Right ventricle myocardium inferior (tissue), 1 donor: Measurements from ENCODE around the gene MACIR. TPM values are rescaled to one million over a fixed set of nuclear protein-coding genes. Genes with fewer than 3 reads are reported as not detected.
A peak's percentile ranks its signal among the peaks of the same experiment; 100 is the strongest.
"Not testable (repeated sequence)": the region's sequence is repeated elsewhere in the genome, so short reads cannot be mapped to it uniquely, and the experiment has no call there.

Source experiments
- ATAC-seq: fragments of 200-7000 bp; cut with Tn5 transposase; one replicate; pipeline ENCODE4 v1.9.1; 2020; ENCODE audit warnings: mild to moderate bottlenecking, moderate library complexity
- DNase-seq: peaks from one replicate; pipeline ENCODE4 v3.0.0; 2021; ENCODE audit errors: missing footprints
- intact Hi-C: fragments of 100-400 bp; cut with DNase I; formaldehyde crosslinking; loops from one replicate; pipeline ENCODE4 v1.11.0; 2022
- long read RNA-seq: library from polyadenylated mRNA; unstranded; transcript quantifications from one replicate; pipeline ENCODE4 v2.0.0, GENCODE V29; 2021
- total RNA-seq: library from RNA; stranded (reverse); fragmentation: NEBNext Ultra II Directional; extraction: Animal tissue kit (Norgen Biotek cat#: 25700); gene quantifications from one replicate; pipeline ENCODE4 v1.2.1, GENCODE V29; 2021
- donor health status: DM: no; HTN: yes; CAD: no; lungs with severe emphysema.

Gene MACIR, protein sequence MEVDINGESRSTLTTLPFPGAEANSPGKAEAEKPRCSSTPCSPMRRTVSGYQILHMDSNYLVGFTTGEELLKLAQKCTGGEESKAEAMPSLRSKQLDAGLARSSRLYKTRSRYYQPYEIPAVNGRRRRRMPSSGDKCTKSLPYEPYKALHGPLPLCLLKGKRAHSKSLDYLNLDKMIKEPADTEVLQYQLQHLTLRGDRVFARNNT
- 4.3 TPM for total RNA-seq
- long read RNA-seq, transcript C5orf30-201 (3 exons, 3,049 nt) = major isoform, 5 of 7 reads
- long read RNA-seq, partial matches to known transcripts = 1 of 7 reads
- long read RNA-seq, other reads (novel, unspliced or antisense) = 0 of 7 reads

DNA sequence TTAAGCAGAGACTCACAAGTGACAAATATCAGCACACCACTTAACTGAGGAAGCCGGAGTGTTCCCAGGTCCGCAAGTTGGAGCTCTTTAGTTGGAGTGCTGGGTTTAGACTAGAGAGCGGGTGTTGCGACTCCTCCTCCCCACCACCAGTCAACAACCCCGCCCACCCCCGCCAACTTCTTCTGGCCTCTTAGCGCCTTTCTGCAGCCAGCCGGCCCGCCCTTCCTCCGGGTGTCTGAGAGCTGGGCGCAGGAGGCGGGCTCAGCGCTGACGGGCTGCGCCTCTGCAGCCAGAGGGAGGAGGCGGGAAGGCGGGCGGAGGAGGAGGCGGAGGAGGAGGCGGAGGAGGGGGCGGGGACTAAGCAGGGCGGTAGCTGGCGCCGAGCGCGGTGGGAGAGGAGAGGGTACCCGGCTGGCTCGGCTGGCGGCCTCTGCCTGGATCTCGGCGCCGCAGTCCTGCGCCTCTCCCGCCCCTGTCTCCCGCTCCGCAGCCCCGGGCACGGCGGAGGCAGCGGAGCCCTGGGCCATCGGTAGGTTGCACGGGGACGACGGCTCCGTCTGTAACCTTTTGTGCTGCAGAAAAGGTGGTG lies at the start of gene MACIR:
MACIR (plus strand) TSS at position 396 of the 589 bp plus-strand sequence. CDS start 17,157 bp downstream, outside the sequence.
- ATAC-seq = peak; percentile 98
- intact Hi-C loops = loop anchor here (2.0 to 10.0 kb wide), 2 partner anchors 216 to 306 kb away; partner anchors contain the start of gene NUDT12
- peak; percentile 99 for DNase-seq

DNA sequence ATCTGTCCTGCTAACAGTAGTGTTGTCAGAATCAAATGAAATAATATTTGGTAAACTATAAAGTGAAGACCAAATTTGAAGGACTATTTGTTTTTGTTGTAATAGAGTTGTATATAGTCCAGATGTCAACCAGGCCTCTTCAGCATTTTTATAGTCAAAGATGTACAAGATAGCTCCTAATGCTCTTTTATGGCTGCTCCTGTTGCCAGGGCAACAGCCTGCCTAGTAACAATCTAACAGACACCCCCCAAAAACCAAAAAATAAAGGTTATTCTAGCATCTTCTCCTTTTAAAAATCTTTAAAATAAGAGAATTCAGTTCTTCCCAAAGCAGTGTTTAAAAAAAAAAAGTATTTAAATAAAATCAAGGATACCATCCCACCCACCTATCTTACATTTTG lies 49.5 kb upstream of the MACIR start:
- intact Hi-C loops = no loop called here
- ATAC-seq = no peak
- DNase-seq = no peak

GRCh38 chr5:103210952-103211351 lies 47.6 kb upstream of the MACIR start:
- intact Hi-C loops = no loop called here
- ATAC-seq (no peak), DNase-seq (no peak)

GRCh38 chr5:103211576-103212561 lies 46.7 kb upstream of the MACIR start:
- intact Hi-C loops = no loop called here
- no peak for DNase-seq
- ATAC-seq = no peak

DNA sequence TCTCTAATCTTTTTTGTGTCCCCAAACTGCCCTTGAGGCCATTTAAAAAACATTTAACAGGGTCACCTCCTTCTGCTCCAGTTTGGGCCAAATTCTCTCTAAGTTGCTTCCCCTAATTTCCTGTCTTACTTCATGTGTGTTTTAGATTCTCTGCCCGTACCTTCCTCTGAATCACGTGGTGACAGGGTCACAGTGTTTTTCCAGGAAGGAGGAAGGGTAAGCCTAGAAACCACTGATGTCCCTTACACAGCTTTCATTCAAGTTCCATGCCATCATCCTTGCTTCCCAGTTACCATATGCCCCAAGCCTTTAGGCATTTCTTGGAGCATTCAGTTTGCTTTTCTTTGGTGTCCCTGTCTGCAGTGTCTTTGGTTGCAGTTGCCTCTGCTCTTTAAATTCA lies 42.4 kb upstream of the MACIR start:
- ATAC-seq = no peak

DNA sequence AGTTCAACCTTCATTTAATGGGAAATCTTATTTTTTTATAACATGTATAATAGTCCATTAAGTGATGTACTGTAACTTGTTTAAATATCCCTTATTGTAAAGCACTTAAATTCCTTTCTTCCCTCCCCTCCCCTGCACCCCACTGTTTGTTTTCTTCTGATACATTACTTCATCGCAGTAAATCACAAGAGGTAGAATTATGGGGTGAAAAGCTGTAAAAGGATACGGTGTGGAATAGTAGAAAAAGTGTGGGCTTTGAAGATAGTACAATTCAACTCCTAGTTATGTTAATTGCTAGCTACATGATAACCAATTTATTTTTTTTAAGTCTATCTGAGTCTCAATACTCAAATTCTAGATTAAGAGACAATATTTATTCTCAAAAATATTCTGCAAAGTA lies 41.9 kb upstream of the MACIR start:
- intact Hi-C loops = no loop called here
- ATAC-seq = no peak
- no peak for DNase-seq

More for the DNA sequence above, 42.4 kb upstream of the MACIR start:
- intact Hi-C loops = no loop called here
- no peak for DNase-seq

- intact Hi-C loops = no loop called here
- no peak for DNase-seq
- no peak for ATAC-seq
These were observed 41.5 kb upstream of the MACIR start for GRCh38 chr5:103217101-103217500.

DNA sequence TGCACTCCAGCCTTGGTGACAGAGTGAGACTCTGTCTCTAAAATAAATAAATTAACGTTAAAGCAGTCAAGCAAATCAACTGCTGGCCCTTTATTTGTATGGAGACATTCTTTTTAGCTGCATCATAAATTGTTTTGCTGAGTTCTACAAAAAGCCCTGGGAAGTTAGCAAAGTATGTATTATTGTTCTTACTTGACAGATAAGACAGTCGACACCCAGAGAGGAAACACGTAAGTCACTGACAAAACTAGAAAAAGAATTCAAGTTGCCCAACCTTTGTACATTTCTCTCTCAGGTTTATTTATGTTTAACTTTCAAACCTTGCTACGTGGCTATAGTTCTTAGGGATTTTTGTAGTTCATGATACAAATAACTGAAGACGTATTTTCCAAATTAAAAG lies 40.4 kb upstream of the MACIR start:
- intact Hi-C loops = no loop called here
- ATAC-seq (no peak), DNase-seq (no peak)

GRCh38 chr5:103219074-103219473 lies 39.5 kb upstream of the MACIR start:
- intact Hi-C loops = not testable (repeated sequence)

GRCh38 chr5:103223031-103223955 lies 35.3 kb upstream of the MACIR start:
- intact Hi-C loops = no loop called here
- ATAC-seq (no peak), DNase-seq (no peak)

More at GRCh38 chr5:103219074-103219473, 39.5 kb upstream of the MACIR start:
- DNase-seq, ATAC-seq: not testable (repeated sequence)

DNA sequence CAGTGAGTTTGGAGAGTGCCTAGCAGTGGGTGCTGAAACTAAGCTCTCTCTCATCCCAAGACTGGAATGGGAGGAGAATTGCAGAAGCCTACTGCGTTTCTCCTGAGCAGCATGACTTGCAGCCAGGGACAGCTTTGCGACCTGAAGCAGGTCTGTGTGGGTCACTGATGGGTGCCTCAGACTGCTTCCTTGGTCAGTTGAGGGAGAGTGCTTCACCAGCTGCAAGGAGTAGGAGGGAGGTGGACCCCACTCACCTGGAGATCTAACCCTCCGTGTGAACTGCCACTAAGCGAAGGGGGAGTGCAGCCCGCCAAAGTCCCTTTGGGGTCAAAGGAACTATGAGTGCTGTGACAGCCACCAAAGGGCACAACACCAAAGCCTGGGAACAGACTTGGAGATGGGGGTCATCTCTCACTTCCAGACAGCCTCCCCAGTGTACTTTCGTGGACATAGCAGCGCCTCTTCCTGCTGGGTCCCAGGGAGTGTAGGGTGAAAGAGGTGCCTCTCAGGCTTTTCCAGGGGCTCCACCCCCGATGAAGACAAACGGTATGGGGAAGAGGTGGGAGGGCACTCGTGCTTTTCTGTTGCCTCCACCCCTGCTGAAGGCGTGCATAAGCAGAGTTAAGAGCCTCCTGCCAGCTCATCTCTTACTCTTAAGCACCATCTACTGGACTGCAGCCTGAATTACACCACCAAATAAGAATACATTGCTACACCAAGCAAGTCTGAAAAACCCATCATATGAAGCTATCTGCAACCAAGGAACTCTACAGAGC lies 34.3 kb upstream of the MACIR start:
- intact Hi-C loops = no loop called here
- ATAC-seq = peak; percentile 71
- no peak for DNase-seq

DNA sequence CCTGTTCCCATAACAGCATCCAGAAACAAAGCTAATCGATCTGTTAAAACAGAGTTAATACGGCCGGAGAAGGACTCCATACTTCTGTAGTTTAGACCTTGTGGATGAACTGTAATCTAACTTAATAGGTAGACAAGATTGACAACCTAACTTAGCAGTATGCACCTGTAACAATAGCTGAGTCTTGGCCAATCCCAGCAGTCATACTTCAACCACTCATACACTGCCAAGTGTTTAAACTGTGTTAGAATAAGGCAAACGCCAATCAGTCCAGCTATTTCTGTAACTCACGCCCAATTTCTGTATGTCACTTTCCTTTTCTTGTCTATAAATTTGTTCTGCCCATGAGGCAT lies 33.7 kb upstream of the MACIR start:
- intact Hi-C loops = no loop called here
- DNase-seq (no peak), ATAC-seq (no peak)

DNA sequence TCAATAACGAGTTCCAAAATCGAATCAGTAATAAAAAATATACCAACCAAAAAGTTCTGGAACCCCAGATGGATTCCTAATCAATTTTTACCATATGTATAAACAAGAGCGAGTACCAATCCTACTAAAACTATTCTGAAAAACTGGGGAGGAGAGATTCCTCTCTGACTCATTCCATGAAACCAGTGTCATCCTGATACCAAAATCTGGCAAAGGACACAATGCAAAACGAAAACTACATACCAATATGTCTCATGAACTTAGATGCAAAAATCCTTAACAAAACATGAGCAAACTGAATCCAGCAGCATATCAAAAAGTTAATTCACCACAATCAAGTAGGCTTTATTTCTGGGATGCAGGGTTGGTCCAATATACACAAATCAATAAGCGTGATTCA lies 30.5 kb upstream of the MACIR start:
- ATAC-seq (no peak), DNase-seq (no peak)
- intact Hi-C loops = no loop called here

DNA sequence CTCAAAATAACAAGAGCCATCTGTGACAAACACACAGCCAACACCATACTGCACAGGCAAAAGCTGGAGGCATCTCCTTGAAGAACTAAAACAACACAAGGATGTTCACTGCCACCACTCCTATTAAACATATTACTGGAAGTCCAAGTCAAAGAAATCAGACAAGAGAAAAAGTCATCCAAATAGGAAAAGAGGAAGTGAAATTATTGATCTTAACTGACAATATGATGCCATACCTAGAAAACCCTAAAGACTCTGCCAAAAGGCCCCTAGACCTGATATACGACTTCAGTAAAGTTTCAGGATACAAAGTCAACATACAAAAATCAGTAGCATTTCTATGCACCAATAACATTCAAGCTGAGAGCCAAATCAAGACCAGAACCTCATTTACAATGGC lies 30.0 kb upstream of the MACIR start:
- intact Hi-C loops = no loop called here
- no peak for DNase-seq
- no peak for ATAC-seq

- intact Hi-C loops = loop anchor here (1.0 kb wide), 1 partner anchor 243 kb away; no protein-coding TSS in a partner anchor
- ATAC-seq (no peak), DNase-seq (no peak)
These were observed 26.1 kb upstream of the MACIR start for GRCh38 chr5:103232393-103232999.

GRCh38 chr5:103234239-103234975 lies 24.2 kb upstream of the MACIR start:
- intact Hi-C loops = no loop called here
- DNase-seq = no peak
- no peak for ATAC-seq

DNA sequence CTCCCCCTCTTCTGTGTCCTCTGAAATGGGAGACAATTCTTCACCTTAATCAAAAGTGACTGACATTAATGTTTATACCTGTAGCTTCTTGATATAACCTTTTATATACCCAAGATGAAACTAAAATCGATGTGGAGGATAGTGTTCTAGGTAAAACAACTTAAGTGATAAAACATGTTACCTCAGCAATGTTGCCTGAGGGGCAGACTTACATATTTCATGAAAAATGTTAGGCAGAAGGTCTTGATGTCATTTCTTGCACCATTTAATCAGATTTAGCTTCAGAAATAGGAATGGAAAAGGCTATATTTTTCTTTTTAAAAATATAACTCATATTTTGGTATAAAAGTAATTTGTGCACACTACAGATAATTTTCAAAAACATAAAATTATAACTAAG lies 22.7 kb upstream of the MACIR start:
- ATAC-seq (no peak), DNase-seq (no peak)
- intact Hi-C loops = no loop called here
